ENCODE data around the gene GNB1. TPM values are rescaled to one million over a fixed set of nuclear protein-coding genes. Genes with fewer than 3 reads are reported as not detected.

GNB1 gene
- total and polyA plus RNA-seq, 9 of the 15 experiments (the other 6 are each of a cell fraction or from before 2014, with no cell fraction given): 34.3 to 388 (median 114) TPM

DNA sequence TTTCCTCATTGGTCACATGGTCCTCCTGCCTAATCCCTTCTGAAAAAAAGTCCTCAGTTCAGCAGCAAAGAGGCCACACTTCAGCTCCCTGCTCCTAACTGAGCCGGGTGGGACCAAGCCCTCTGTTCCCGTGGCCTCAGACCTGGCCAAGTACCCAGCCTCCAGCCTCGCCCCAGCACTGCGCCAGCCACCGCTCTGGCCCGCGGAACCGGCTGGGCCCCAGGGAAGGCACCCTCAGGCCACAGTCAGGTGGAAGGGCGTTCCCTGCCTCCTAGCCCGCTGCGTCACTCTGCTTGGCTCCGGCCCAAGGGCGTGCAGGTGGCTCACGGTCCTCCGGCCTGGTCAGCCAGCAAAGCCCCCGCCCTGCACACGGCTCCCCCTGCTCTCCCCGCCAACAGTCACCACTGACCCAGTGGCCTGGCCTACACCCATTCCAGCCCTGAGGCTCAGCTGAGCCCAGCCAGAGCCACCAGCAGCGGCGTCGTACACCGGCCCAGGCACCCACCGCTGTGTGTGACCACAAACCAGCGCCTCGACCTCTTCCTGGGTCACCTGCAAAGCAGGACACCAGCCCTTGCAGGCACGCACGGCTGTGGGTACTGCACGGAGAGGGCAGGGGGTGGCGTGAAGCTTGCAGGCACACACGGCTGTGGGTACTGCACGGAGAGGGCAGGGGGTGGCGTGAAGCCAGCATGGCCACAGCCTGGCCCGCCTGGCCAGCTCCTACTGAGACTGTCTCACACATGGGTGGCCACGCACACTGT, 132.0 kb downstream of the GNB1 start (continued):
- TF ChIP-seq, protein P1, sequence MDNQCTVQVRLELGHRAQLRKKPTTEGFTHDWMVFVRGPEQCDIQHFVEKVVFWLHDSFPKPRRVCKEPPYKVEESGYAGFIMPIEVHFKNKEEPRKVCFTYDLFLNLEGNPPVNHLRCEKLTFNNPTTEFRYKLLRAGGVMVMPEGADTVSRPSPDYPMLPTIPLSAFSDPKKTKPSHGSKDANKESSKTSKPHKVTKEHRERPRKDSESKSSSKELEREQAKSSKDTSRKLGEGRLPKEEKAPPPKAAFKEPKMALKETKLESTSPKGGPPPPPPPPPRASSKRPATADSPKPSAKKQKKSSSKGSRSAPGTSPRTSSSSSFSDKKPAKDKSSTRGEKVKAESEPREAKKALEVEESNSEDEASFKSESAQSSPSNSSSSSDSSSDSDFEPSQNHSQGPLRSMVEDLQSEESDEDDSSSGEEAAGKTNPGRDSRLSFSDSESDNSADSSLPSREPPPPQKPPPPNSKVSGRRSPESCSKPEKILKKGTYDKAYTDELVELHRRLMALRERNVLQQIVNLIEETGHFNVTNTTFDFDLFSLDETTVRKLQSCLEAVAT (IDR thresholded peaks at IDR 0.05): peak in 1 of 2 experiments; percentile 53; a peak in 1 of 4 replicates

GRCh38 chr1:1758059-1758621, 132.7 kb downstream of the GNB1 start:
- Histone ChIP-seq H3K9ac (ENCODE audit: insufficient read depth in 1 of 2, low read depth in 2 of 2, low read length in 2 of 2) (peak overlapping the region; percentile 65 to 78), H3K4me3 (no peak overlapping the region)
- TF ChIP-seq ZNF124 (CRISPR knock-in tag; IDR thresholded peaks at IDR 0.05) (peak; percentile 55; the same call in 1 of the 2 replicates), ZNF518B (CRISPR knock-in tag; IDR thresholded peaks at IDR 0.05) (no peak), NBN (IDR thresholded peaks at IDR 0.05; ENCODE audit: low read depth) (no peak), PTRF (tag; IDR thresholded peaks at IDR 0.05) (0 out of 2 replicates have a peak, but pooled peaks have one; percentile 38), NR2C1 (IDR thresholded peaks at IDR 0.05) (no peak), NR2C1 (tag; IDR thresholded peaks at IDR 0.05) (0 out of 2 replicates have a peak, but pooled peaks have one; percentile 38), POLR2G (IDR thresholded peaks at IDR 0.05; ENCODE audit: low read depth, low read length) (peak; percentile 38; the same call in 1 of the 2 replicates), RFX1 (IDR thresholded peaks at IDR 0.05) (no peak), ZNF316 (IDR thresholded peaks at IDR 0.05) (no peak)
- TF ChIP-seq, protein P2, sequence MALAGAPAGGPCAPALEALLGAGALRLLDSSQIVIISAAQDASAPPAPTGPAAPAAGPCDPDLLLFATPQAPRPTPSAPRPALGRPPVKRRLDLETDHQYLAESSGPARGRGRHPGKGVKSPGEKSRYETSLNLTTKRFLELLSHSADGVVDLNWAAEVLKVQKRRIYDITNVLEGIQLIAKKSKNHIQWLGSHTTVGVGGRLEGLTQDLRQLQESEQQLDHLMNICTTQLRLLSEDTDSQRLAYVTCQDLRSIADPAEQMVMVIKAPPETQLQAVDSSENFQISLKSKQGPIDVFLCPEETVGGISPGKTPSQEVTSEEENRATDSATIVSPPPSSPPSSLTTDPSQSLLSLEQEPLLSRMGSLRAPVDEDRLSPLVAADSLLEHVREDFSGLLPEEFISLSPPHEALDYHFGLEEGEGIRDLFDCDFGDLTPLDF (CRISPR knock-in tag; IDR thresholded peaks at IDR 0.05): no peak

More at GRCh38 chr1:1758059-1758621, 132.7 kb downstream of the GNB1 start:
- intact Hi-C loops (cut with micrococcal nuclease): loop anchor here (2.0 kb wide), 1 partner anchor 21 kb away; the partner anchor contains the start of gene NADK
- CTCF ChIA-PET (ENCODE audit: low intra/inter-chr PET ratio): no interaction called here
- Histone ChIP-seq H3K79me2 (ENCODE audit: control insufficient read depth, insufficient read depth, low read length) (peaks cover 48% of the 10 kb centered on the region), H3K9me1 (ENCODE audit: control insufficient read depth, insufficient read depth, low read length) (peaks cover 9% of the 10 kb centered on the region), H3K36me3 (ENCODE audit: control insufficient read depth, insufficient read depth, low read length) (peaks cover 98% of the 10 kb centered on the region), H2AFZ (ENCODE audit: low read depth, low read length) (no peak overlapping the region), H3K9me3 (replicated peaks; ENCODE audit: control insufficient read depth, insufficient read depth, low read depth, low read length) (no peaks in the 10 kb centered on the region), H3K27me3 (ENCODE audit: control insufficient read depth in 2 of 2, insufficient read depth in 2 of 2, low read length in 2 of 2) (no peaks in the 10 kb centered on the region), H3K4me1 (replicated peaks in 1 of 2; ENCODE audit: control insufficient read depth in 2 of 2, insufficient read depth in 2 of 2, low read length in 2 of 2) (peaks cover 16 to 59% of the 10 kb centered on the region in 2 experiments), H3K27ac (ENCODE audit: extremely low read depth, low read depth, low read length) (peak overlapping the region; percentile 87), H3K4me2 (ENCODE audit: insufficient read depth, low read length) (peak overlapping the region; percentile 71), H4K20me1 (replicated peaks; ENCODE audit: control insufficient read depth, insufficient read depth, low read length) (0 out of 2 replicates have a peak, but pooled peaks cover 5% of the 10 kb centered on the region)
- POLR2A ChIA-PET: interaction anchor here (0.5 to 2.1 kb wide), 8 partner anchors 11 to 355 kb away, joined by 3 to 11 read pairs (median 3); no protein-coding TSS in a partner anchor
- DNase-seq (ENCODE audit: extremely low read depth in 1 of 4, low spot score in 3 of 4) (peak in 2 of 4 experiments; percentile 24 to 25), FAIRE-seq (no peak), ATAC-seq (no peak)
- in situ Hi-C loops (cut with MboI): no loop called here
- WGBS (ENCODE audit: insufficient coverage, low coverage, missing lambda C conversion rate): 93% methylated on average over 27 of the region's 27 CpGs
- TSS peak; percentile 35 for BruUV-seq (replicated peaks)
